Stimulated activated CD8-positive, alpha-beta memory T cell treated with anti-CD3 and anti-CD28 coated beads, Interleukin-15, amount 100 ng/mL, for 1 hour (primary cell): ENCODE measurements around the gene LATS2.

Experiments used
- DNase-seq: peaks from one replicate; pipeline ENCODE4 v3.0.0-alpha.2; 2020; ENCODE audit warnings: low read depth

Gene LATS2

DNA sequence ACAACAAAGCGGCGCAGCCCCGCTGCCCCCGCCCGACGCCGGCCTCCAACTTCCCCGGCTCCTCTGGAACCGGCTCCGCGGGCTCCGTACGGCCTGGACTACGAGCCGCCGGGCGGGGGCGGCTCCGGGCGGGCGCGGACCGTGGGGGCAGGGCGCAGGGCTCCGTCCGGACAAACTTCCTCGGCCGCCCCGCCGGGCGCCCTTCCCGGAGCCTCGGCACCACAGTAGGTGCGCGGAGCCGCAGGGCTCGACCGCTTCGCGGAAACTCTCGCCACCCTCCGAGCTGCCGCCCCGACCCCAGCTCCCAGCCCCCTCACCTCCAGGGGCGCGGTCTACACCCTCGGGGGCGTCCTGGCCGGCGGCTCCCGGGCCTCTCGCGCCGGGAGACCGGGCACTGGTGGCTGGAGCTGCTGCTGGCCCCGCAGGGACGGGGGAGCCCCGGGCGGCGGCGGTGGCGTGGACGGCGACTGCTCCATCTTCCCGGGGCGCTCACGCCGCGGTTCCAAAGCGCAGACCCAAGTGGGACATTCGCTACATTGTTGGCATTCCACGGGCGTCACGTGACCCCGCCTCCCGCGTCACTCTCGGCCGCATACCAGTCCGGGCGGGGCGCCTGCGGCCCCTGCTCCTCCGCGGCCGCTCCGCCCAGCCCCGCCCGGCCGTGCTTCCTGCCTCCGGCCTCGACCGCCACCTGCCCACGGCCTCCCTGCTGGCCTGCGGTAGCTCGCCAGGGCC, at the start of gene LATS2:
Gene LATS2 (minus strand): TSS at position 558 of the 735 bp plus-strand sequence. CDS start 15,560 bp downstream, outside the sequence.
- peak; percentile 37 for DNase-seq

DNA sequence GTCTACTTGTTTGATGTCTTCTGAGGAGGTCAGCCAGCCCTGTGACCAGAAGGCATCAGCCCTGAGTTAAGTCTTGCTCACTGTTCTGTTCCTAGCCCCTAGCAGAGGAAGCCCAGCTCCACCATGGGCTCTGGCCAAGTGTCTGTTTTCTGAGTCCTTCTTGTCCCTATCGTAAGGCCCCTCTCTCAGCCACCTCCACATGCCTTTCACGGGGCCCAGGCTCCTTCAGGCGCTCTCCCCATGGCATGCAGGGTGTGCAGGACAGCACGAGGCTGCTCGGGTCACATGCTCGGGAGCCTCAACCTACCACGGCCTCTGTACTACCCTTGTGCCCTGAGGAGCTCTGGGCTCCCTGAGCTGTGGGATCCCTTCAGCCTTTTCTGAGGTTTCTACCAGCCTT, 47.8 kb upstream of the LATS2 start:
- DNase-seq, result no peak

DNA sequence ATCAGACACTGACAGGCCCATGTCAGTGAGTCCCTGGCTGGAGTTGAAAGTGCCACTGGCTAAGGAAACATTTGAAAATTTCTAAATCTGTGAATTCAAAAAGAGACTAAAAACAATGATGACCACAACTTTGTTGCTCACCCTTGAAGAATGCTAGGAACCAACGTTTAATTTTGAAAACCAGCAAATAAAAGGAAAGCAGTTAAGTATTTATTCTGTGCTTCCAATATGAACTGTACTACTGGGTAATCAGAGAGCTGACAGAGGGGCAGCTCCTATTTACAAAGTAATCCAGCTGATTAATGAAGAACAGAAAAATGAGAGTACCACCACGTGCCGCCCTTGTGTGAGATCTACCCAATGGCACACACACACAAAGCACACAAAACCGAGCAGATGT, 44.7 kb upstream of the LATS2 start:
- DNase-seq, result no peak

DNA sequence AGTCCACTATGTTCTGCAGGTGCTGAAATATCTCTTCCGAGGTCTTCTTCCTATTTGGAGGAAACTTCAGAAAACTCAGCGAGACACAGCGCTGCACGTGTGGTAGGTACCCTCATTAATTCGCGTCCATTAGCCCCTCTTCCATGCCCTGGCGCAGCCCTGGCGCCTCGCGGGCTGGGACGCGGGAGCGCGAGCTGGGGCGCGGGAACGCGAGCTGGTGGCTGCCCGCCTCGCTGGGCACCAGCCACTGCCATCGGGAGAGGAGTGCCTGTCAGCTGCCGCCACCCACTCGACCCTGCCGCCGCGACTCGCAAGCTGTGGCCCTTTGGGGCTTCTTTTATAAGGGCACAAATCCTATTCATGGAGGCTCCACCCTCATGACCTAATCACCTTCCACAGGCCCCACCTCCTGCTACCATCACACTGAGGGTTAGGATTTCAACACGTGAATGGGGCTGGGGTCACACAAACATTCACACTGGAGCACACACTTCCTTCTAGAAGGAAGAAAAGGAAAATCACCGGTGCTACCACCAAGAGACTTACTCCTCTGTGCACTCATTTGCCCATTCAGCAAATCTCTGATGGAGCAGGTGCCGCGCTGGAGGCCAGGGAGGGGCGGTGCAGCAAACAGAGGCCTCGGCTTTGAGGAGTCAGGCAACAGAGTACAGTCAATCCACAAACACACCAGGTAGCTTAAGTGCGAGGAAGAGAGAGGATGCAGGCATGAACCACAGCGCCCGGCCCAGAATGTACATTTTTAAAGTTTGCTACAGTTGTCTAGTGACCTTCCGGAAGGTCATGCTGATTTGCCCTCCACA, 43.0 kb upstream of the LATS2 start:
- DNase-seq, result no peak

DNA sequence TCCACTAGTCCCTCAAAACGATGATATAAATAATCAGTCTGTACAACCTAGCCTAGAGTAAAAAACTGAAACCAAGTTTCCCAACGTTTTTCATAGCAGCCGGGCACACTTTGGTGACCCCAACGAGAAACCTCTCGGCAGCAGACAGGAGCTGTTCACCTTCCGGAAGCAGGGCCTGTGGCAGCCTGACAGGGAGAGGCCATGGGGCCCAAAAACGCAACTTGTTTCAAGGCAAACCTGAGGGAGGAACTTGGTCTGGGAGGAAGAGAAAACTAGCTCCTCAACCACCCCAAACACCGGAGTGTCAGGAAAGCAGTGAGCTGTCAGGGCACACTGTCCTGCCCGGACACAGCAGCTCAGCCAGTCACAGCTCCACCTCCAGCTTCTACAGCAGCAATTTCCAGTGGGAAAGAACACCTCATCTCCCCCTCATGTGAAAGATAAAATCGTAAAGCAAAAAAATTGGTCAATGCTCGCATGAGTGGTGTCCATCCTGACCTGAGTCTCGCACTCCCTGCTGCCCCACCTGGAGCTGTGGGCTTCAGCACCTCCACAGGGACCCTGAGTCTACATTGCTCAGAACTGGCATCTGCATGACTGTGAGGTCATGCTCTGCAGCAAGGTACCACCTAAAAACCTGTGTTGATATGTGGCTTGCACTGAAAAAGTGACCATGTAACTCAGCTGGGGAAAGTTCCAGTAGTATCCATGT, 40.6 kb upstream of the LATS2 start:
- DNase-seq, result no peak

DNA sequence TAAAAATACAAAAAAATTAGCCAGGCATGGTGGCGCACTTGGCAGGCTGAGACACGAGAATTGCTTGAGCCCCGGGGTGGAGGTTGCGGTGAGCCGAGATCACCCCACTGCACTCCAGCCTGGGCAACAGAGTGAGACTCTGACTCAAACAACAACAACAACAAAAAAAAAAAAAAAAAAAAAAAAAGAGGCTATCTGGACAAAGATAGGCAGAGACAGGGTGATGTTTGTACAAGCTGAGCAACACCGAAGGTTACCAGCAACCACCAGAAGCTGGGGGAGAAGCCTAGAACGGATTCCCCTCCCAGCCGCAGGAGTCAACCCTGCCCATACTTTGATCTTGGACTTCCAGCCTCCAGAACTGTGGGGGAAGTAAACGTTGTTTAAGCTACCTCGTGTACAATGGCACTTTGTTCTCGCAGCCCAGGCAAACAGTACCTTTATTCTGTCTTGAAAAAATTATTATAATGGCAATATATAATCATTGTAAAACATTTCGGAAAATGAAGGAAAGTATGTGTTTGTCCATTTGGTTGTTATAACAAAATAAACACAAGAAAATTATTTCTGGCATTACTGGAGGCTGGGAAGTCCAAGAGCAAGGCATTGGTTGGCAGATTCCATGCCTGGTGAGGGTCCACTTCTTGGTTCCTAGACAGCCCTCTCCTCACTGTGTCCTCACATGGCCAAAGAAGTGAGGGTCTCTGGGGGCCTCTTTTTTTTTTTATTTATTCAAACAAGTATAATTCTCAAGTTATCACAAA, 39.8 kb upstream of the LATS2 start:
- no peak for DNase-seq

DNA sequence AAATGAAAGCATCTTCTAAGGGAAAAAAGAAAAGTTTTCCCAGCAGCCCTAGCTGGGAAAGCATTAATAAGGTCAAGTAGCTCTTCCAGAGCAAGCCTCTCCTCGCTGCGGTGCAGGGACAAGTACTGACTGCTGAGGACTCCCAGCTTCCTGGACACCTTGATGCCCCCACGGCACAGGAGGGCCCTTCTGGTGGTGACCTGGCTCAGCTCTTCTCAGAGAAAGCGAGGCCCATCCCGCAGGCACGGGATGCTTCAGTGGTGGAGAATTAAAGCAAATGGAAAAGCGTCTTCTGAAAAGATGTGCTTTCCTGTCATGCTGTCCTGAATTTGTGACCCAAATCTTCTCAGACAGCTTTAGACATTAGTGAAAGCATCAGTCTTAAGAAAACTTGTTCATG, 38.8 kb upstream of the LATS2 start:
- no peak for DNase-seq

DNA sequence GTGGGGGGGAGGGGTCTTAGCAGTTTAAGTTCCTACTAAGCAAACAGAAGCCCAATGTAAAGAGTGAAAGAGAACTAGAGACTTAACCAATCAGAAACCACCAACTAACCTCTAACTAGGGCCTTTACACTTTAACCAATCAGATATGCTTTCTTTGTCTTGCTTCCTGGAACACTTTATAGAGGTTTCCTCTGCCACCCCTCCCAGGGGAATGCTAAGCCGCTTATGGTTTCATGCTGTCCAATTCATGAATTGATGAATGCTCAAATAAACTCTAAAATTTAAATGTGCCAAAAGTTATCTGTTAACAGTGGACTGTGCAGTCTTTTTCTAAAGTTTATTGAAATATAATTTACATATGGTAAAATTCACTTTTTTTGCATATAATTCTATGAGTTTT, 33.9 kb upstream of the LATS2 start:
- DNase-seq, result no peak

DNA sequence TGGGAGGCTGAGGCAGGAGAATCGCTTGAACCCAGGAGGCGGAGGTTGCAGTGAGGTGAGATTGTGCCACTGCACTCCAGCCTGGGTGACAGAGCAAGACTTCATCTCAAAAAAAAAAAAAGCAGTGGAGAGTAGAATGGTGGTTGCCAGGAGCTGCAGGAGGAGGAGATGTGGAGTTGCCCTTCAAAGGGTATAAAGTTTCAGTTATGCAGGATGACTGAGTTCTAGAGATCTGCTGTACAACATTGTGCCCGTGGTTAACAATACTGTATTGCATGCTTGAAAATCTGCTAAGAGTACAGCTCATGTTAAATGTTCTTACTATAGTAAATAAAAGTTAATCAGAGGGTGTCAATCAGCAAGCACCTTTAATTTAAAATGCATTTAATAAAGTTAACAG, 28.4 kb upstream of the LATS2 start:
- DNase-seq, result no peak

DNA sequence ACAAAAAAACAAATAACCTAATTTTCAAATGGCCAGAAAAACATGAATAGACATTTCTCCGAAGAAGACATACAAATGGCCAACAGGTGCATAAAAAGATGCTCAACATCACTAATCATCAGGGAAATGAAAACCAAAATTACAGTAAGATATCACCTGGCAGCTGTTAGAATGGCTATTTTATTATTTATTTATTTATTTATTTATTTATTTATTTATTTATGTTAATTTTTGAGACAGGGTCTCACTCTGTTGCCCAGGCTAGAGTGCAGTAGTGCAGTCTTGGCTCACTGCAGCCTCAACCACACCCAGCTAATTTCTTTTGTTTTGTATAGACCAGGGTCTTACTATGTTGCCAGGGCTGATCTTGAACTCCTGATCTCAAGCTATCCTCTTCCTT, 27.1 kb upstream of the LATS2 start:
- no peak for DNase-seq

DNA sequence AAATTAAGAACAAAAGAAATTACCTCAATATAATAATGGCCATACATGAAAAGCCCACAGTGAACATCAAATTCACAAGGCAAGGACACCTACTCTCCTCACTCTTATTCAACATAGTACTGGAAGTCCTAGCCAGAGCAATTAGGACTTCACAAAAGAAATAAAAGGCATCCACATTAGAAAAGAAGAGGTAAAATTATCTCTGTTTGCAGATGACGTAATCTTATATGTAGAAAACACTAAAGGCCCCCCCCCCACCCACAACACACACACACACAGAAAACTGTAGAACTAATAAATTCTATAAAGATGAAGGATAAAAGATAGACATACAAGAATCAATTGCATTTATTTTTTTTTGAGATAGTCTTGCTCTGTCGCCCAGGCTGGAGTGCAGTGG, 25.5 kb upstream of the LATS2 start:
- no peak for DNase-seq

DNA sequence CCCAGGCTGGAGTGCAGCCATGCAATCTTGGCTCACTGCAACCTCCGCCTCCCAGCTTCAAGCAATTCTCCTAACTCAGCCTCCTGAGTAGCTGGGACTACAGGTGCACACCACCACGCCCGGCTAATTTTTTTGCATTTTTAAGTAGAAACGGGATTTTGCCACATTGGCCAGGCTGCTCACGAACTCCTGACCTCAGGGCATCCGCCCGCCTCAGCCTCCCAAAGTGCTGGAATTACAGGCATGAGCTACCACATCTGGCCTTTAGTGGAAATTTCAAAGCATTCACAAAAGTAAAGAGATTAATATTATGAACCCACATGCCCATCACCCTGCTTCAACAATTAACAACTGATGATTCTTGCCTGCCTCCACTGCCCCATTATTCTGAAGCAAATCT, 20.5 kb upstream of the LATS2 start:
- no peak for DNase-seq

DNA sequence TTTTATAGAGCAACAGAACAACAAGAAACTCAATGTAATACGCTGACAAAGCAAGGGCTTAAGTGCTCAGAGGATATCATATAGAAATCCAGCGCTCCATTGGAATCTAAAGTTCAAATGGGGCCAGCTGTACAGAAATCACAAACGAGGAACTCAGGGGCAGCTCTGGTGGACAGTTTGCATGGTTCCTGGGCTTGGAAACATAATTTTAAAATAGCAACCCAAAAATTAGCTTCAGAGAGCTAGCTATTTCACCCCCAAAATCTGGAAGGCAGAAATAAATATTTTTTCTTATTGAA, 19.2 kb upstream of the LATS2 start:
- DNase-seq, result no peak

DNA sequence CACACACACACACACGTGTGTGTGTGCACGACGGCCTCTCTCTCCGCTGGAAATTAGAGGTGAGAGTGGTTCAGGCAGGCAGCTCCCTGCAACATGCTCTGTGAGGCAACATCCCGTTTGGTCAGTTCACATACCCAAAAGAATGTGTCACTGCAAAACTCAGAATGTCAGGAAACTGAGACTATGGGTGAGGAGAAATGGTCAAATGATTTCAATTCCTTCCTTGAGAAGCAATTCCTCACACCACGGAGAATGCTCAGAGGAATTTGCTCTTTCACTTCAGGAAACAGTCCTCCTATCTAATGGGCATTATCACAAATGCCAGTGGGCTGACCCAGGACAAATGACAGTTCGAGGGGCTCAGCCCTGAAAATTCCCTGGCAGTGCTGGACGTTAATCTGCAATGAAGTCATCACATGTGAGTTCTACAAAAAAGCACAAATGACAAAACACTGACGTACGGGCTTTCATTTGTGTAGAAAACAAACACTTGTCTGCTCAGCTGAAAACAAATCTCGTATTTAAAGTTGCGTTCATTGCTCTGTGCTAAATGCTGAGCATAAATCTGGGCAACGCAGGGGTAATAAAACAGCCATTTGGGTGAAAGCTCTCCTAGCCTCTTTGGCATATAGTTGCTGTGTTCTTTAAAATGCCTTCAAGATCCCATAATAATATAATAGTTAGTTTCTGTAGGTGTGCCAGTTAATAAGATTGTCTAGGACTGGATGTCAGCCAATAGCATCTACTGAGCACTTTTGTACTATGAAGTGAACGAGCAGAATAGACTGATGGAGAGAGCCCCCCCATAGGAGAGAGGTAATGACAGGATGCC, 18.6 kb upstream of the LATS2 start:
- no peak for DNase-seq

DNA sequence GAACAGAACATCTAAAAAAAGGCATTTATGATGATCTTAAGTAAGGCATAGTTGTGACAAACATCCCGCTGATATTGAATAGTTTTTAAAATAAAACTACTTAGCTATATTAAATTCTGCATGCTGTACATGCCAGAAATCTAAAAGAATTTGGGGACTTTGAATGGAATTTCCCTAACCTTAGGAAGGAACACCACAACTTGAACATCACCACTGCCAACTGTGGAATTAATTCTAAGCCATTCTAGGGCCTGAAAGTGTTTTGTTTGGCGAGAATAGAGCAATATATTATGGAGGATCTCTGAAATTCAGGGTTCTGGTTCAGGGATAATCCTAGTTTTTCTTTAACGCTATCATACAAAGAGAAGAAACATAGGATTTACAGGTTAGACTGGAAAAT, 17.8 kb upstream of the LATS2 start:
- no peak for DNase-seq

DNA sequence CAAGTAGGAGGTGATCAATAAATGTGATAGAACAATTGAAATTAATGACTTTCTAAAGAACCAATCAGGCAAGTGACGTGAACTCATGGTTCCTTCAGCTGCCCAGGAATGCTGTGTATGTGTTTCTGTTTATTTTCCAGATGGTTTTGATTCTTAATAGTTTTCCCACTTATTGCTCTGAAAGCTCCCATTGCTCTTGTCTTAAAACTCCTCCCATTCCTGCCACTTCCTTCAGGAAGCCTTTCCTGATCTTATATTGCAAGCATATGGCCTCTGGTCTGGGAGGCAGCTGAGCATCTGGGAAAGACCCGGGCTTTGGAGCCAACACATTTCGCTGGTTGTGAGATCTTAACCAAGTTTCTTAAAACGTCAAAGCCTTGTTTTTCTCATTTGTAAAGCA, 17.1 kb upstream of the LATS2 start:
- no peak for DNase-seq

DNA sequence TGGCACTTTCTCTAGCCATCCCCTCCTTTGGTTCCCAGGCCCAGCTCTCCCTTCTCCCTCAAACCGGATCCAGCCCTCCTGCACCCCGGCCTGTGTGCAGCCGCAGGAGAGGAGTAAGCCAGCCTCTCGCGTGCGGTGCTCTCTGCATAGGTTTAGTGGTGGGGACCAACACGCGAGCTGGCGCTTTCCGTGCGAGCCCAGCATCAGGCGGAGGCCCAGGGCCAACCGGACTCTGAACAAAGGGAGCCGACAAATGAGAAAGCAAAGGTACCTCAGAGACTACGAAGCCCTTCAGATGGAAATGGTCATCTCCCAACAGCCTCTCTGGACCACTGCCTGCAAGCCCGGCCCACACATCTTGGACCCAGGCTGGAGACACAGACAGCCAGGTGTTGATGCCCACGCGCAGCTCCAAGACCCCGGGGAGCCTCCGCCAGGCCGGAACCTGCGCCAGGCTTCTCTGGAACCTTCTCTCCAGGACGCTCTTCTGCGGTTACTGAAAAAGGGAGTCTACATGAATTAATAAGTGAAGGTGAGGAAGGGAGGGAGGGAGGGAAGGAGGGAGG, 16.5 kb upstream of the LATS2 start:
- no peak for DNase-seq

DNA sequence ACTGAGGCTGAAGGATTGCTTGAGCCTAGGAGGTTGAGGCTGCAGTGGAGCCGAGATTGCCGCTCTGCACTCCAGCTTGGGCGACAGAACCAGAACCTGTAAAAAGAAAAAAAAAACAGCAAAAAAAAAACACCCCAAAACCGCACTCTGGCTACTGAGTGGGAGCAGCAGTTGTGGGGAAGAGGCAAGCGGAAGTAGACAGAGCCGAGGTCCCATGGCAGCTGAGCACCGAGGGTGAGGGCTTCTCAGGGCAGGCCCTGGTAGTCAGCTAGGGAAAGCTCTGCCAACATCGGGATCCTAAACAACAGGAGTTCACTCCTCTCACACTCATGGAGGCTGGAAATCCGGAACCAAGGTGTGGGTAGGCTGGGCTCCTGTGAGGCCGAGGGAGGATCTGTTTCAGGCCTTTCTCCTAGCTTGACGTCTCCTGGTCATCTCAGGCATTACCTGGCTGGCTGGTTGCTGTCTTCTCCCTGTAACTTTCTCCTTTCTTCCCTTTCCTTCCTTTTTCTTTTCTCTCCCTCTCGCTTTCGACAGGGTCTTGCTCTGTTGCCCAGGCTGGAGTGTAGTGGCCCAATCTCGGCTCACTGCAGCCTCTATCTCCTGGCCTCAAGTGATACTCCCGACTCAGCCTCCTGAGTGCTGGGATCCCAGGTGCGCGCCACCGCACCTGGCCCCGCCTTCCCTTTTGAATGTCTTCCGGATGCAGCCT, 15.8 kb upstream of the LATS2 start:
- DNase-seq, result no peak

DNA sequence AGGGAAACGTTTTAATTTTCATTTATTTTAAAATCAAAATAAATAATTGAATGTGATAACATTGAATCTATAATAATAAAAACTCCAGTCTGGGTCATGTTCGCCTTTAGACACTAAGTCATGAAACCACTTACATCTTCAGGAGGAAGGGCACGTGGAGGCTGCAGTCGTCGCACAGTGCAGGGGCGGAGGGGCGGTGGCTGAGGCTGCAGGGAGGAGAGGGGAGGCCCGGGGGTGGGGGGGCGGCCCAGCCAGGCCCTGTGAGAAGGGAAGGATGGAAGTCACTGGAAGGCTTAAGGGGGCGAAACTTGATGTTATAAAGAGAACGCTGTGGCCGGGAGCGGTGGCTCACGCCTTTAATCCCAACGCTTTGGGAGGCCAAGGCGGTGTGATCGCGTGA, 14.9 kb upstream of the LATS2 start:
- no peak for DNase-seq
